GM19438 (cell line): Measurements from ENCODE around the gene TJAP1.
"Not testable (repeated sequence)": the region's sequence is repeated elsewhere in the genome, so short reads cannot be mapped to it uniquely, and the experiment has no call there.

Experiments
- ATAC-seq: cut with Tn5 transposase; IDR thresholded peaks from one replicate; pipeline ENCODE4 v1.9.1; 2021; ENCODE audit warnings: low read depth; ENCODE audit not compliant: unreplicated experiment

Gene TJAP1

GRCh38 chr6:43521836-43522235 lies 44.5 kb downstream of the TJAP1 start:
- ATAC-seq = no peak

DNA sequence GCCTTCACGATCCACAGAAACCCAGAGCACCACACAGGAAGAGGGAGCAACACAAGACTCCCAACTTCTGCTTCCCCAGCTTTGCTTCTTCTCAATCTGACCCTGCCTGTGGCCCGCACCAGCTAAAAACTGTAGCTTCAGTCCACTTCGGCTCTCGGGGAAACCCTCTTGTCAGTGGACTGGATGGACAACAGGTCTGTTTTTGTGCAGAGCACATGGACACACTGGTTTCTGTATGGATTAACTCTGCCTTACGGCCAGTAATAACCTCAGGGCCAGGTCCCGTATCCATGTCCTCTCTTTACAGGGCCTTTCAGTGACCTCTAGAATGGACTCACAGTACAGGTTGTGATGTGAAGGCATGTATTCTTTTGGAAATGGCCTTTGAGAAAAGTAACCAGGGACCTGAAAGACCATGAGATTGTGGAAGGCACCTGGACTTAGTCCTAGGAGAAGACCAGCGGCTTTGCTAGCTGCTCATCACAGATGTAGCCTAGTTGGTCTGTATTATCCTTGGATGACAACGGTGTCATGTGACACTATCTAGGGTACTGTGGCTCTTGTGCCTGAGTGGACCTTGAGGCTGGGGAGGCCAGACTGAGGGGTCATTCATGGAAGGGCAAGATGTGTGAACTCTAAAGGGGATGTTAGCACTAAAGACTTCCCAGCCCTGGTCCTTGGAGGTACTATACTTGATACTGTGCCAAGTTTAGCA lies 45.3 kb downstream of the TJAP1 start:
- no peak for ATAC-seq

DNA sequence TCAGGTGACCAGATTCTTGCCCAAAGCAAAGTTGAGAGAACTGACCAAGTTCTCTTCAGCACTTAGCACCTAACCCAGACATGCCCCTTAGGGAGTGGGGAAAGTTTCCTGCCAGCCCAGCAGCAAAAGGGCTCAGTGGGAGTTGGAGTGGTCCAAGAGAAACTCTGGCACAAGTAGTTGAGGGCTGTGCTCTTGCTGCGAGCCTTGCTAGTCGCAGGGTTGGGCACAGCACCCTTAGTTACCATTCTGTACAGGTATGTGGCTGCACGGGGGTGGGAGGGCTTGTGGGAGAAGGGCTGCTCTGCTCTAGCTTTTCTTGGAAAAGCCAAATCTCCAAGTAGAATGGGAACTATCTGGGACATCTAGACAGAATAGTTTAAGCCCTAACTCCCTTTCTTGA lies 45.9 kb downstream of the TJAP1 start:
- ATAC-seq = no peak

DNA sequence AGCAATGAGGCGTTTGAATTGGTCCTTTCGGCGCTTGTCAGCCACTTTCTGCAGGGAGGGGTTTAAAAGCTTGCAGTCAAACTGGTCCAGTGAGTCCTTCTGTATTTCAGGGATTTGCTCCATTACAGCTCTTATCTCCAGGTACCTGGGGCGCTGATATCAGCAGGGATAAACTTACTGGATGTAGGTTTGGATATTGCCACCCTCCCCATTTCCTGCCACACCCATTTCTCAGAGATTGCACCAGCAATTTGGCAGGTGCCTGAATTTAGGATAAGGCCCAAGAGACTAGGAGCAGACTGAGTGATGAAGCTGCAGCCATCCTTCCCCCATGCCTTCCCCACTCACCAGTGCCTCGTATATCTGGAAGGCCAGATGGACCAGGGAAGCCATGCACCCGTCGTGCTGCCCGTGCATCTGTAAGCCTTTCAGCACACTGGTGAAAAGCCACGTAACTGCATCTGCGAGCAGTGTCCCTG lies 47.2 kb downstream of the TJAP1 start:
- ATAC-seq = no peak

- ATAC-seq = no peak
These were observed 54.8 kb downstream of the TJAP1 start for GRCh38 chr6:43532201-43532600.

- ATAC-seq = not testable (repeated sequence)
These were observed 61.6 kb downstream of the TJAP1 start for GRCh38 chr6:43538986-43539385.

DNA sequence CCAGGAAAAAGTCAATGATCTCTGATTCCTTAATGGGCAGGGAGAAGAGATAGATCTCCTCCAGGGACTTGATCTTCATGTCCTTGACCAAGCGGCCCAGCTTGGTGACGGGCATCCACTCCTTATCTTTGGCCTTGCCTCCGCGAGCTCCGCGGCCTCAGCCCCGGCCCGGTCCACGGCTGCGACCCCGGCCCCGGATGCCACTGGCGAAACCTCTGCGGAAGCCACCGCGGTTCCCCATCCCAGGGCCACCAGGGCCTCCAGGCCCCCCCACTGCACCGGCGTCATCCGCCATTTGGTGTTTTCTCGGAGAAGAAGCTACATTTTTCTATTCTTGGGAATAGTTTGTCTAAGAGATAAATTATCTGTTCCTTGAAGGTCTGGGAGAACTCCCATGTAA lies 62.0 kb downstream of the TJAP1 start:
- ATAC-seq = not testable (repeated sequence)

GRCh38 chr6:43540507-43540906 lies 63.1 kb downstream of the TJAP1 start:
- ATAC-seq = no peak

DNA sequence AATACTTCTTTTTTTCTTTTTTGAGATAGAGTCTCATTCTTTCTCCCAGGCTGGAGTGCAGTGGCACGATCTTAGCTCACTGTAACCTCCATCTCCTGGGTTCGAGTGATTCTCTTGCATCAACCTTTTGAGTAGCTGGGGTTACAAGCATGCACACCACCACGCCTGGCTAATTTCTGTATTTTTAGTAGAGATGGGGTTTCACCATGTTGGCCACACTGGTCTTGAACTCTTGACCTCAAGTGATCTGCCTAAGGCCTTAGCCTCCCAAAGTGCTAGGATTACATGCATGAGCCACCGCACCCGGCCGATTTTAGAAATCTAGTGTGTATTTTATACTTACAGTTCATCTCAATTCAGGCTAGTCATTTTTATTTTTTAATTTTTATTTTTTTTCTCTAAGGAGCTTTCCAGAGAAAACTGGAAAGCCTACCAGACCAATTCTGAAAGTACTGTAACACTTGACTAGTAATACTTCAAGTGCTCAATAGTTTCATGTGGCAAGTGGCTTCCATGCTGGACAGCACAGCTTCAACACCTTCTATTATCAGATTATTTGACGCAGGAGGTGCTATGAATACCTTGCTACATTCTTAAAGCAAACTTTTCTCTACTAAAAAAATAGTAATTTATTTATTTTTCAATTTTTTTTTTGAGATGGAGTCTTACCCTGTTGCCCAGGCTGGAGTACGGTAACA lies 64.6 kb downstream of the TJAP1 start:
- no peak for ATAC-seq

GRCh38 chr6:43544461-43544860 lies 67.1 kb downstream of the TJAP1 start:
- no peak for ATAC-seq

- ATAC-seq = no peak
These were observed 69.9 kb downstream of the TJAP1 start for GRCh38 chr6:43547222-43547621.
